Natural killer cell (primary cell): ENCODE measurements around the gene GHRHR. TPM values are rescaled to one million over a fixed set of nuclear protein-coding genes. Genes with fewer than 3 reads are reported as not detected.

Experiments
- ATAC-seq, 3 donors: fragments of 150-1000 bp in 2 of 3; fragments of 200-7000 bp in 1 of 3; cut with Tn5 transposase; 1 replicate in 1 of 3; 2 replicates in 2 of 3; pipeline ENCODE4 v1.10.0; 2021; ENCODE audit warnings: mild to moderate bottlenecking in 2 of 3, moderate library complexity in 2 of 3
- DNase-seq, 2 donors: peaks; one replicate each; pipeline versions ENCODE4 v3.0.0 to v3.0.0-alpha.2; 2013 to 2021; ENCODE audit warnings: mixed read lengths in 1 of 2
- H3K27ac ChIP-seq: one replicate; pipeline ENCODE4 v1.5.1; 2013; ENCODE audit warnings: mild to moderate bottlenecking, low read length
- H3K27me3 ChIP-seq: one replicate; pipeline ENCODE4 v1.6.1; 2013; ENCODE audit warnings: low read length; ENCODE audit not compliant: control insufficient read depth, insufficient read depth
- H3K36me3 ChIP-seq: one replicate; pipeline ENCODE4 v1.6.1; 2013; ENCODE audit warnings: low read length; ENCODE audit not compliant: control insufficient read depth, insufficient read depth
- H3K4me1 ChIP-seq: one replicate; pipeline ENCODE4 v1.6.1; 2013; ENCODE audit warnings: low read length; ENCODE audit not compliant: control insufficient read depth, insufficient read depth
- H3K4me3 ChIP-seq: one replicate; pipeline ENCODE4 v1.5.1; 2013; ENCODE audit warnings: low read length
- H3K9me3 ChIP-seq: one replicate; pipeline ENCODE4 v1.6.1; 2013; ENCODE audit warnings: low read length; ENCODE audit not compliant: control insufficient read depth, insufficient read depth
- H3K27ac Mint-ChIP-seq, 2 donors: one replicate each; pipeline ENCODE4 v1.8.0; 2022; ENCODE audit warnings: mild to moderate bottlenecking in 2 of 2, mixed read lengths in 2 of 2, moderate library complexity in 1 of 2
- H3K27me3 Mint-ChIP-seq, 2 donors: one replicate each; pipeline ENCODE4 v1.8.0; 2022; ENCODE audit warnings: low read depth in 2 of 2, mixed read lengths in 2 of 2
- H3K36me3 Mint-ChIP-seq: one replicate; pipeline ENCODE4 v1.8.0; 2022; ENCODE audit warnings: mixed read lengths
- H3K4me1 Mint-ChIP-seq, 2 donors: one replicate each; pipeline ENCODE4 v1.8.0; 2022; ENCODE audit warnings: mixed read lengths in 2 of 2
- H3K4me3 Mint-ChIP-seq: one replicate; pipeline ENCODE4 v1.8.0; 2022; ENCODE audit warnings: mild to moderate bottlenecking, moderate library complexity, mixed read lengths
- H3K9me3 Mint-ChIP-seq, 2 donors: one replicate each; pipeline ENCODE4 v1.8.0; 2022; ENCODE audit warnings: mixed read lengths in 2 of 2
- CTCF ChIP-seq: fragments of 200-600 bp; IDR thresholded peaks from one replicate; pipeline ENCODE4 v1.8.0; 2022; ENCODE audit warnings: antibody characterized with exemption
- whole genome bisulfite sequencing: methylation state at CpG from one replicate; pipeline ENCODE4 v1.1.7; 2013; ENCODE audit warnings: missing lambda C conversion rate; ENCODE audit not compliant: insufficient coverage; 5-methylcytosine and 5-hydroxymethylcytosine counted together
- intact Hi-C: fragments of 100-400 bp; cut with micrococcal nuclease; formaldehyde crosslinking; loops from one replicate; pipeline ENCODE4 v1.14.2; 2022
- total RNA-seq, 4 donors: library from RNA; stranded (reverse); fragments of 120-200 nt in 1 of 4; gene quantifications; one replicate each; pipeline versions ENCODE4 v1.2.3 to v1.2.4, GENCODE V29; 2013 to 2022

The GHRHR gene
- total RNA-seq, 3 donors from 2014 or later (not counting 1 experiment from before 2014, with no cell fraction given) = not detected

DNA sequence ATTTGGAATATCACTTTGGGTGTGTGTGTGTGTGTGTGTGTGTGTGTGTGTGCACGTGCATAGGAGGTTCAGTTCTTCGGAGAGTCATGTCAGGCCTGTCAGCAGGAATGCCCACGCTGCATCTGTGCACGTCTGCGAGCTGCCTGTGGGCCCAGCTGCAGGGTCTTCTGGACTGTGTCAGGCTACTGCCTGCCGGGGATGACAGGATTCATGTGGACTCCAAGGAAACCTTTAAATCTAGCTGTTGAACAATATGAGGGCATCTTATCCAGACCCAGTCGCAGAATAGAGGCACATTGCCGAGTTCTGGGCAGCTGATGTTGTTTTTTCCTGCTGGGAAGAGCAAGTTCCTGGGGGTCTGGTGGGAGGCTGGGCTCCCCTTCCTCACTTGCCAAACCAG is 33.1 kb upstream of the GHRHR start:
- Mint-ChIP-seq H3K4me3 (no peak overlapping the region), H3K27ac (no peak overlapping the region), H3K36me3 (no peaks in the 10 kb centered on the region), H3K9me3 (no peaks in the 10 kb centered on the region), H3K4me1 (no peaks in the 10 kb centered on the region), H3K27me3 (no peaks in the 10 kb centered on the region)
- ATAC-seq (no peak), DNase-seq (no peak)
- H3K9me3 ChIP-seq = no peaks in the 10 kb centered on the region
- intact Hi-C loops = no loop called here
- H3K4me3 ChIP-seq = no peak overlapping the region
- no peak for TF ChIP-seq CTCF
- whole genome bisulfite sequencing = 81% methylated on average over 8 of the region's 8 CpGs
- H3K4me1 ChIP-seq = no peaks in the 10 kb centered on the region
- H3K27me3 ChIP-seq = no peaks in the 10 kb centered on the region
- no peaks in the 10 kb centered on the region for H3K36me3 ChIP-seq
- H3K27ac ChIP-seq = no peak overlapping the region

GRCh38 chr7:30931161-30931928 is 32.4 kb upstream of the GHRHR start:
- no peak overlapping the region for H3K27ac Mint-ChIP-seq
- H3K4me1 ChIP-seq = no peaks in the 10 kb centered on the region
- WGBS = 89% methylated on average over 24 of the region's 24 CpGs
- no peak overlapping the region for H3K4me3 ChIP-seq
- no peaks in the 10 kb centered on the region for H3K27me3 Mint-ChIP-seq
- no peaks in the 10 kb centered on the region for H3K4me1 Mint-ChIP-seq
- H3K27ac ChIP-seq = no peak overlapping the region
- no peak for ATAC-seq
- H3K36me3 ChIP-seq = no peaks in the 10 kb centered on the region
- intact Hi-C loops = no loop called here
- no peak overlapping the region for H3K4me3 Mint-ChIP-seq
- DNase-seq = no peak
- H3K36me3 Mint-ChIP-seq = no peaks in the 10 kb centered on the region
- no peaks in the 10 kb centered on the region for H3K9me3 ChIP-seq
- TF ChIP-seq CTCF = no peak
- H3K9me3 Mint-ChIP-seq = no peaks in the 10 kb centered on the region
- no peaks in the 10 kb centered on the region for H3K27me3 ChIP-seq

DNA sequence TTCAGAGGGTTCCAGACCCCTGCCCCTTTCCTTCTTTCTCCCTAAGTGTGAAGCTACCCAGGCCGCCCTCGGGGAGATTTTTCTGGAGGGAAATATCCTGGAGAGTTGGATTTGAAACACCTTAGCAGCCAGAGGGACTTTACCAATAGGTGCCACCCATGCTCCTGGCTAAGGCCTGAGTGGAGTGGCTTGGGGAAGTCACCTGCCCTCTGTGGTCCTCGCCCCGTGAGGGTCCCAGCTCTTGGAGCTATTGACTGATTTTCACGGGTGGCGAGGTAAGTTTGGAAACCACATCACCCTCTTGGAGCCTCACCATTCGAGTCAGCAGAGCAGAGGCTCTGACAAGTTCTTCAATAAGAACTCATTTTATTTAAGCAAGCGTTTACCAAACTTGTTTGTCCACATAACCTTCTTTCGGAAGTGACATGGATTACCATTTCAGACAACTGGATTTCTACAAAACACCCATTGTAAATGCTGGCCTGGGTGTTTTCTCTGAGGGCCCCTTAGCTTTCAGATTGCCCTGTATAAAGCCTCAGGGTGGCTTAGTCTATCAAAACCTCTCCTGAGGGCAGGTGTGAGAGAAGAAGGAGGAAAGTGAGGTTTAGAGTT is 31.7 kb upstream of the GHRHR start:
- Histone ChIP-seq H3K4me3 (no peak overlapping the region), H3K27ac (no peak overlapping the region), H3K27me3 (no peaks in the 10 kb centered on the region), H3K9me3 (no peaks in the 10 kb centered on the region), H3K36me3 (no peaks in the 10 kb centered on the region), H3K4me1 (no peaks in the 10 kb centered on the region)
- H3K27me3 Mint-ChIP-seq = peaks cover 3 to 6% of the 10 kb centered on the region in 2 donors
- DNase-seq (no peak), ATAC-seq (no peak)
- no peaks in the 10 kb centered on the region for H3K36me3 Mint-ChIP-seq
- H3K27ac Mint-ChIP-seq = no peak overlapping the region
- H3K4me1 Mint-ChIP-seq = no peaks in the 10 kb centered on the region
- no peaks in the 10 kb centered on the region for H3K9me3 Mint-ChIP-seq
- no peak for TF ChIP-seq CTCF
- 88% methylated on average over 9 of the region's 9 CpGs for WGBS
- H3K4me3 Mint-ChIP-seq = no peak overlapping the region
- intact Hi-C loops = no loop called here
